ENCODE results near the gene MACF1.

DNA sequence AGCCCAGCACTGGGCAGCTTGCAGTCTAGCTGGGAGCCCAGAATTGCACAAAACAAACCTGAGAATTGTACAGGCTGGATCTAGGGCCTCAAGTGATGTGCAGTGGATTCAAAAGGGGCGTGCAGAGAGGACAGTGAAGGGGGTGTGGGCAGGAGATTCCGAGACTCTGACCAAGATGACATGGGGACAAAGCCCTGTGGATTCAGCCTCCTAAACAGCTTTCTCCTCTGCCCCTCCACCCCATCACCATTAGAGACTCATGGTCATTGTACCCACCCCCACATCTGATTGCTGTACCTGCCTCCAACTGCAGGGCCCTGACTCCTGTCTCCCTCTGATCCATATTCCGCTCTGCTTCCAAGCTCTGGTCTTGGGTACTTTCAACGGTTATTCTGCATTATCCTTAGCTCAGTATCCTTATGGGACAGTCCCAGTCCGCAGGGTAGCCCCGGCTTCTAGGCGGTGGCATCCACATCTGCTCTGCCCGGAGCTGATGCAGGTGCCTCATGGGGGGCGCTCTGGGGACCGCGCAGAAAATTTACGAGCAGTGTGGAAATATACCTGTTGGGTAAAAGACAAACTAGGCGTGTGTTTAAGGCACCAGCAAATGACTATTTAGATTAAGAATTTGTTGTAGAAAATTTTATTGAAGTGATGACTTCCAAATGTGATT is 285.2 kb downstream of the MACF1 start:
- no peak for TF ChIP-seq POLR2A (IDR thresholded peaks at IDR 0.05; ENCODE audit: low read length)
- TF ChIP-seq GATA1 (IDR thresholded peaks at IDR 0.05; ENCODE audit: low read depth, low read length) = no peak
